ENCODE data around the gene OSBP2.
A peak's percentile ranks its signal among the peaks of the same experiment; 100 is the strongest.

The OSBP2 gene

GRCh38 chr22:30884211-30885000 lies 189.7 kb downstream of the OSBP2 start:
- no peak for DNase-seq

- no peak for DNase-seq
Measured at GRCh38 chr22:30885001-30885366, 190.3 kb downstream of the OSBP2 start.

GRCh38 chr22:30885591-30885990 lies 190.9 kb downstream of the OSBP2 start:
- DNase-seq, result no peak

DNA sequence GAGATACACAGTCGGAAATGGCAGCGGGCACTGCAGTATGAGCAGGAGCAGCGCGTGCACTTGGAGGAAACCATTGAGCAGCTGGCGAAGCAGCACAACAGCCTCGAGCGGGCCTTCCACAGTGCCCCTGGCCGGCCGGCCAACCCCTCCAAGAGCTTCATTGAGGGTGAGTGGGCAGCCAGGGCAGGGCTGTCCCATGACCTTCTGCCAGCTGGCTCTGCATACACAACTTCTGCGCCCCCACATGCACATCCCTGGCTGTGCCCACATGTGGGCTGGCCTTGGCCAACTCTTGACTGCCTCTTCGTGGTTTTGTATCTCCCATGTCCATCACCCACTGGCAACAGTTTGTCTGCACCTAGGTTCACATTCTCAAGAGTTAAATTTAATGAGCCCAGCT lies 192.8 kb downstream of the OSBP2 start:
- DNase-seq, result no peak

DNA sequence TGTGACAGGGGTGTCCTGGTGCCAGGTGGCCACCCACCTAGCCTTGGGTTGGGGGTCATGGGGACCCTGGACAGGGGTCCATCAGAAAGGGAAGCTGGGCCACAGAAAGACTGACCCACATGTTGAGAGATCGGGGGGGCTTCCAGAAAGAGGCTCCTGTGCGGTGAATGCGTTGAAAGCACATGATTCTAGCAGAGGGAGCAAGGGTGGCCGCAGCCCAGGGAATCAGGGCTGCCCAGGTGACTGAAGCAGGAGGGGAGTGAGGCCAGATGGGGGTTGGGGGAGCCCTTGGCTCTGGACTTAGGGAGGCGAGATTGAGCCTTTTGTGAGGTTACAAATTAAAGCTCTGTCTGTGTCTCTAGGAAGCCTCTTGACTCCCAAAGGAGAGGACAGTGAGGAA lies 193.2 kb downstream of the OSBP2 start:
- DNase-seq, result no peak

GRCh38 chr22:30889268-30889995 lies 194.8 kb downstream of the OSBP2 start:
- no peak for DNase-seq

- no peak for DNase-seq
Measured at GRCh38 chr22:30889996-30890480, 195.4 kb downstream of the OSBP2 start.

DNA sequence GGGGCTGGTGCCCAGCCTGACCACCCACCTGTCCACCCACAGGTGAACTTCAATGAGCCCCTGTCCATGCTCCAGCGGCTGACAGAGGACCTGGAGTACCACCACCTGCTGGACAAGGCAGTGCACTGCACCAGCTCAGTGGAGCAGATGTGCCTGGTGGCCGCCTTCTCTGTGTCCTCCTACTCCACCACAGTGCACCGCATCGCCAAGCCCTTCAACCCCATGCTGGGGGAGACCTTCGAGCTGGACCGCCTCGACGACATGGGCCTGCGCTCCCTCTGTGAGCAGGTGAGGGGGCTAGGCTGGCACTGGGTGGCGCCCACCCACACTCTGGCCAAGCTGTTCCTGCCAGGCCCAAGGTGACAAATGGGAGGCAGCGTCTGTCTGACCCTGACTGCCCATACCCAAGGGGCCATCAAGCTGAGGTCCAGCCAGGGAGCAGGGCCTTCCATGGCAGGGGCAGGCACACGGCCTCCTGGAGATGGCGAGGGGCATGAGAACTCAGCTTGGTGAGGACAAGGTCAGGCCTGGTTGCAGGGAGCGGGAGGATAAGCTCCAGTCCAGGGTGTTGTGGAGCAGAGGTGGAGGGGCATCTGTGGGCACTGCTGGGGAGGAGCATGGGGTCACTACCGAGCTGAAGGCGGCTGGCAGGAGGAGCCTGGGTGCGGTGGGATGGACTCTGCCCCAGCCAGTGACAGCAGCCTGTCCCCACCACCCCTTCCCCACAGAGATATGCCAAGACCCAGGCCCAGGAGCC lies 196.2 kb downstream of the OSBP2 start:
- DNase-seq, result peak; percentile 39

- DNase-seq, result no peak
Measured at GRCh38 chr22:30891443-30891755, 196.7 kb downstream of the OSBP2 start.

- DNase-seq, result no peak
Measured at GRCh38 chr22:30891781-30892180, 197.1 kb downstream of the OSBP2 start.

DNA sequence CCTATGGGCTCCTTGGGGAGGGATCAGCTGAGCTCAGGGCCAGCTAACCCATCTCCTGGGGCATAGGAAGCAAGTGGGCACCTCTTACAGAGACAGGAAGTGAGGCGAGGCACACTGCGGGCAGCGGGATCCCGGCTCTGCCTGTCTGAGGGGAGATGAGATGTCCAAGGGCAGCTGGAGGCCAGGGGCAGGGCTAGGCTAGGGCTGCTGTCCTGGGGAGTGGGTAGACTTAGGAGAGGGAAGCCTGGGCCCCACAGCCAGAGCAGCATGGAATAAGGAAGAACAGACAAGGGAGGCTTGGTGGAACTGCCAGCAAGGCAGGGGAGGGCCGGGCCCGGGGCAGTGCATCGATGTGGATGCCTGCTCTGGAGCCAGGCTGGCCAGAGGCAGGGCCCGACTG lies 197.6 kb downstream of the OSBP2 start:
- no peak for DNase-seq

DNA sequence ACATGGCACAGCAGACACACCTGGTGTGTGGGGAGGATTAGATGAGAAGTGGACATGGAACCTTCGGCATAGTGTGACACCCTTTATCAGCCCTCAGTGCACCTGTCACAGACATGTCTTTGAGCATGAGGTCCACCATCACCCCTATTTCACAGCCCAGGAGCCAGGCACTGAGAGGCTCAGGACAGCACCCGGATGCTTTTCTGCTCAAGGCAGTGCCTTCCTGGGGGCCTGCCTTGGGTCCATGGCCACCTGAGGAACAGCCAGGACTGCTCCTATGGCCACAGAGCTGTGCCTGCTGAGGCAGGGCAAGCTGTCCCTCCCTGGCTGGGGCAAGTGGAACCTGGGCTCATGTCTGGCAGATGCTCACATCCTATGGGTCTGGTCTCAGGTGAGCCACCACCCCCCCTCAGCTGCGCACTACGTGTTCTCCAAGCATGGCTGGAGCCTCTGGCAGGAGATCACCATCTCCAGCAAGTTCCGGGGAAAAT lies 198.1 kb downstream of the OSBP2 start:
- DNase-seq, result no peak

DNA sequence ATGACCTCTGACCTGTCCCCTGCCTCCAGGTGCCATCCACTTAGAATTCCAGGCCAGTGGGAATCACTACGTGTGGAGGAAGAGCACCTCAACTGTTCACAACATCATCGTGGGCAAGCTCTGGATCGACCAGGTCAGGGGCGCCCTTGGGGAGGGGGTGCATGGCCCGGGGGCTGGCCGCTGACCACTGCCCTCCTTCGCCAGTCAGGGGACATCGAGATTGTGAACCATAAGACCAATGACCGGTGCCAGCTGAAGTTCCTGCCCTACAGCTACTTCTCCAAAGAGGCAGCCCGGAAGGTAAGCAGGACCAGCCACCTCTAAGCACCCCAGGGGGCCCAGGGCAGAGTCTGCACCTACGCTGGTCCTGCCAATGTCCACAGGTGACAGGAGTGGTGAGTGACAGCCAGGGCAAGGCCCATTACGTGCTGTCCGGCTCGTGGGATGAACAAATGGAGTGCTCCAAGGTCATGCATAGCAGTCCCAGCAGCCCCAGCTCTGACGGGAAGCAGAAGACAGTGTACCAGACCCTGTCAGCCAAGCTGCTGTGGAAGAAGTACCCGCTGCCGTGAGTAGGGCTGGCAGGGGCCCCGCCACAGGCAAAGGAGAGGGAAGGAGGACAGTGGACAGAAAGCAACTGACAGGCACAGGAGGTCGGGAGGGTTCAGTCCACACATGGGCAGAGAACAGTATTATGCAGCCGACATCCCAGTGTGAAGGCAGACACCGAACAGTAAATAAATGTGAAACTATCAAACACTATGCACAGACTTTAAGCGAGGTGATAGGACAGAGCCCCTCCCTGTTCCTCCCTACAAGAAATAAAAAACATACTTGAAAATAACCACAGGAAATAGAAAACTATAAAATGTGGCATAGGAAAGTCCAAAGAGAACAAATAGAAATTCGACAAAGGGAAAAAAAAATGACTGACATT lies 199.0 kb downstream of the OSBP2 start:
- no peak for DNase-seq

DNA sequence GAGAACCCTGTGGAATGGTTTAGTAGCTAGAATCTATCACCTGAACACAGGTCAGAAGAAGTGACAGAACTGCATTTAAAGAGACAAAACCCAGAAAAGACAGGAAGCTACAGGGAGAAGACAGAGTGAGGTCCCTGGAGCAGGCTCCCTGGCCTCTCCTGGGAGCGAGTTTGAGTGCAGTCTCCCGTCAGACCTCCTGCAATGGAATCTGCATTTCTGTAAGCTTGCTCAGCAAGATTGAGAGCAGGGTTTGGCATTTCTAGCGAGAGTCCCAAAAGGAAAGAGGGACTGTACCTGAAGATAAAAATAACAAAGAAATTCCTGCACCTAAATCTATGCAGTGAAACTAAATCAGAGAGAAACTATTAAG lies 199.7 kb downstream of the OSBP2 start:
- DNase-seq, result no peak

DNA sequence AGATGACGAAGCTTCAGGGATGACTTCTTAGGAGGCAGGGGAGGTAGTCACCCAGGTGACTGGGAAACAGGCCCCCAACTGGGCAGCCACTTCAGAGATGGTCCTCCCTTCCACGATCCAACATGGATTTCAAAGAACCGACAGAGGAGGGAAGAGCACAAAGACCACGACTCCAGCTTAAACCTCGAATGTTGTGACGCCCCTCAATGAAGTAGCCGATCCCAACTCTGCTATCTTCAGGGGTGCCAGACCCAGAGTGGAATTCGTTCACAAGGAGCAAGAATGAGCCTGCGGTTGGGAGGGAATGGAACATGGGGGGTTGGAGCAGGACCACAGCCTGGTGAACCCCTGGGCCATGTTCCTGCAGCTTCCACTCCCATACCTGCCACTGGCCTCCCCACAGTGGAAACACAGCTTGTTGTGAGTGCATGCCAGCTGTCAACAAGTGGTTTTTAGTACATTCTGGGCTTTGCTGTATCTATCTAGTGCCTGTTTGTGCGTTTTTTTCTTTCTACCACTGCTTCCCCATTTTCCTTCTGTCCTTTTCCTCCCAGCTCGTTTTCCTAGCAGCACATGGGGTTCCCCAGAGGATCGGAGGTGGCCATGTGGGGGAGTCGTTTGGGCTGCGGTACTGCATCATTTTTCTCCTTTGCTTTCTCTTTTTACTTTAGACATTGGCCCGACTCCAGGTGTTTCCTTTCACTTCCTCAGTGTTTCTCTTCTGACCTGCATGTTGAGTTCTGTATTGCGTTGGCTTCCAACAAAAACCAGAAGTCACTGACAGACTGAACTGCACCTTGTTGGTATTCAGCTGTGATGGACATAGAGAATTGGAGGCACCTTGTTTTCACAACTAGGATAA lies 208.1 kb downstream of the OSBP2 start:
- no peak for DNase-seq

- no peak for DNase-seq
Measured at GRCh38 chr22:30903876-30904460, 209.3 kb downstream of the OSBP2 start.

DNA sequence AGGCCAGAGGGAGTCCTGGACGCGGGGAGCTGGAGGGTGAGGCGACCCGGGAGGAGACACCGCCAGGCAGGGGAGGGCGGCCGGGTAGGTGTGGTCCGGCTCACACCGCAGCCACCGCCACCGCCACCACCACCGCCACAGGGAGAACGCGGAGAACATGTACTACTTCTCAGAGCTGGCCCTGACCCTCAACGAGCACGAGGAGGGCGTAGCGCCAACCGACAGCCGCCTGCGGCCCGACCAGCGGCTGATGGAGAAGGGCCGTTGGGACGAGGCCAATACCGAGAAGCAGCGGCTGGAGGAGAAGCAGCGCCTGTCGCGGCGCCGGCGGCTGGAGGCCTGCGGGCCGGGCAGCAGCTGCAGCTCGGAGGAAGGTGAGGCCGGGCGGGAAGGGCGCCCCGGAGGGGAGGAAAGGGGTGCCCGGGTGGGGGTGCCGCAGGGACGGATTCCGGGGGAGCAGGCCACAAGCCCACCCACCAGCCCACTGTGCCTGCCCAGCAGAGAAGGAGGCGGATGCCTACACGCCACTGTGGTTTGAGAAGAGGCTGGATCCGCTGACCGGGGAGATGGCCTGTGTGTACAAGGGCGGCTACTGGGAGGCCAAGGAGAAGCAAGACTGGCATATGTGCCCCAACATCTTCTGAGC lies 211.1 kb downstream of the OSBP2 start:
- DNase-seq, result no peak

GRCh38 chr22:30906411-30906810 lies 211.7 kb downstream of the OSBP2 start:
- DNase-seq, result no peak

DNA sequence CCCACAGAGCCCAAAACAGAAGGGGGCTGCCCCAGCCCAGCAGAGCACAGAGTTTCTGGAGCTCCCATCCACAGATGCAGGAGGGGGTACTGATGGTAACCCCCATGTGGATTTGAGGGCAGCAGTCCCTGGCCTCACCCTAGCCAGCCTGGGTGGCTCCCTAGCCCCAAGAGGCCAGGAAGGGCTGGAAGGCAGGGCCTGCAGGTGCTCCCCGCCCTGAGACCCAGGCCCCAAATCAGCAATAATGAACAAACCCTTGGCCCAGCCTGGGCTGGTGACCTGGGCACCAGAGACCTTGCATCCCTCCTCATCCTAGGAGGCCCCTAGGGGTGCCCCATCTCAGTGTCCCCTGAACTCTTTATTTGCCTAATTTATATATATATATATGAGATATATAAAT lies 212.3 kb downstream of the OSBP2 start:
- DNase-seq, result no peak

DNA sequence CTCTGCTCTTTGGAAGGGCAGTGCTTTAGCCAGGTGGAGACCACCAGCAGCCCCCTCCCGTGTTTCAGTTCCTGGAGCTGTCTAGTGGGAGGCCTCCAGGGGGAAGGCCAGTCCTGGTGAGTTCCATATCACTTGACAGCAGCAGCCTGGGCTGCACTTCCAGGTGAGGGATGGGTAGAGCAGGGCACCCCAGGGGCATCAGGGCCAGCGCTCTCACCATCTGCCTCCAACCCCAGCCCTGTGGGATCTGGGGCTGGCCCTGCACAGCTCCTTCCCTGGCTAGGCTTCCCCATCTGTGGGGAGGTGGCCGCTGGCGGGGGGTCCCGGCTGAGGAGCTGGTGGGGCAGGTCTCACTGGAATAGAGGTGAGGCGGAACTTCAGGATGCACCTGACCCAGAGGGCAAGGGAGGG lies 213.4 kb downstream of the OSBP2 start:
- no peak for DNase-seq

- DNase-seq, result no peak
Measured at GRCh38 chr22:30909306-30909705, 214.6 kb downstream of the OSBP2 start.

Measured in eye (tissue), 1 donor.